ENCODE data around the gene TCF7L1.

GRCh38 chr2:85269959-85270358, 136.8 kb downstream of the TCF7L1 start:
- no peak for TF ChIP-seq CTCF (IDR thresholded peaks at IDR 0.05)
- no peak for TF ChIP-seq POLR2A (IDR thresholded peaks at IDR 0.05)

Measured in right lobe of liver (tissue), 4 donors.